ENCODE results near the gene PMS1. TPM values are rescaled to one million over a fixed set of nuclear protein-coding genes. Genes with fewer than 3 reads are reported as not detected.

The PMS1 gene
- total RNA-seq, 1 experiment from 2014 or later: 28.2 TPM

DNA sequence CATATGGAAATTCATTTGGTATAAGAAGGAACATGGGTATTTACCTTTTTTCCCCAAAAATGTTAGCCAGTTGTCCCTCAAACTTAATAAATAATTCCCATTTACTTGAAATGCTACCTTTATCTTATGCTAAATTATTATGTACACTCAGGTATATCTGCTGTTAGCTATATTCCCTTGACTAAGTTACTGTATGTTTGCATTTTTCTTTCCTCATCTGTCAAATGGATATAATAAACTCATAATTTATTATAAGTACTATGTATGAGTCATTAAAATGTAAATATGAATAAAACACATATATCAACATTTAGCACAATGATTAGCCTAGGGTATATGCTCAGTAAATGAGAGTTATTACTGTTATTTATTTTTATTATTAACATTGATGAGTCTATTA lies 117.4 kb downstream of the PMS1 start:
- in situ Hi-C loops (cut with HindIII; ENCODE audit: low sequenced_read_pairs): no loop called here
- no peak for DNase-seq (ENCODE audit: low spot score)

DNA sequence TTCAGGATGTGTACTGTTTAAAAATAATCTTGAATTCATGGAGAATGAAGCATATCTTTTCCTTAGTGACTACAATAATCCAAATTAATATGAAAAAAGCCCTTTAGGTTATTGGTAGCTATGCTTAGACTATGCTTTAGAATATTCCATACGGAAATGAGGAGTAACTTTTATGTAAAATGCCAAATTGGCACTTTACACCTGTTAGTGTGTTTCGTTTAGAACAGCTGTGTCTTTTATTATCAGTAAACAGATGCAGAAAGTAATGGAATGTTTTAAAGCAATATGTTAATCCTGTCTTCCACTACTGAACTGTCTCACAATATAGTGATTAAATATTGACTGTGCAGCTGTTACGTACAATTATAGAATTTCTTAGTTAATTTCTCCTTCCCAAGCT lies 129.6 kb downstream of the PMS1 start:
- in situ Hi-C loops (cut with HindIII; ENCODE audit: low sequenced_read_pairs): no loop called here
- no peak for DNase-seq (ENCODE audit: low spot score)

DNA sequence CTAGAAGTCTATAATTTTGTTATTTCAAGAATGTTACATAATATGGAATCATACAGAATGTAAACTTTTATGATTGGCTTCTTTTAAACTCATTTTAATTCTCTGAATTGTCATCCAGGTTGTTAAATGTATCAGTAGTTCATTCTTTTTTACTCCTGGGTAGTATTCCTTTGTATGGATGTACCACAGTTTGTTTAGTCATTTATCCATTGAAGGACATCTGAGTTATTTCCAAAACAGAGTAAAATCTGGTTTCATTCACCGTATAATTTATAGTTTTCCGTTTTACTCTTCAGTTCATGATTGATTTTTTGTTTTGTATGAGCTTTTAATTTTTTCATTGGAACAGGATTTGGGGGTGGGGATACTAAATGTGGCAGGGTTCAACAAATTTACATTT lies 132.4 kb downstream of the PMS1 start:
- no peak for DNase-seq (ENCODE audit: low spot score)
- in situ Hi-C loops (cut with HindIII; ENCODE audit: low sequenced_read_pairs): no loop called here

Other genes starting within 250 kb of the PMS1 start
- gene SLC40A1, start 203.7 kb upstream of the PMS1 start, total RNA-seq (2014; rRNA removed; shearing (Covaris generic)): 0.92 and 5.4 TPM in 2 replicates
- gene ASNSD1, start 123.0 kb upstream of the PMS1 start, total RNA-seq (2014; rRNA removed; shearing (Covaris generic)): 35.4 and 62.6 TPM in 2 replicates
- gene ANKAR, start 109.8 kb upstream of the PMS1 start, total RNA-seq (2014; rRNA removed; shearing (Covaris generic)): 1.7 and 8.1 TPM in 2 replicates
- 7.6 and 8.6 TPM in 2 replicates for gene OSGEPL1, start 21.7 kb upstream of the PMS1 start, total RNA-seq (2014; rRNA removed; shearing (Covaris generic))
- 39.1 and 63.5 TPM in 2 replicates for gene ORMDL1, start 111 bp upstream of the PMS1 start, total RNA-seq (2014; rRNA removed; shearing (Covaris generic))

Measured in G401 (cell line).